Astrocyte of the cerebellum (primary cell): ENCODE data around the gene DHRS9.
A peak's percentile ranks its signal among the peaks of the same experiment; 100 is the strongest.

Experiments used
- DNase-seq: peaks from one replicate; pipeline ENCODE4 v3.0.0-alpha.2; 2011; ENCODE audit warnings: low read depth
- H3K4me3 ChIP-seq: 2 replicates; pipeline ENCODE4 v1.5.1; 2011; ENCODE audit warnings: mild to moderate bottlenecking, low read depth, low read length, moderate library complexity
- in situ Hi-C: cut with HindIII; loops from 2 replicates; pipeline ENCODE4 v1.10.0; 2017; ENCODE audit warnings: low sequenced_read_pairs
- TF ChIP-seq, protein P1 (sequence below): IDR thresholded peaks from 2 replicates; pipeline ENCODE4 v1.5.1; 2012; ENCODE audit warnings: low read length, low read depth, moderate library complexity, mild to moderate bottlenecking; ENCODE audit errors: missing control alignments

Gene DHRS9

DNA sequence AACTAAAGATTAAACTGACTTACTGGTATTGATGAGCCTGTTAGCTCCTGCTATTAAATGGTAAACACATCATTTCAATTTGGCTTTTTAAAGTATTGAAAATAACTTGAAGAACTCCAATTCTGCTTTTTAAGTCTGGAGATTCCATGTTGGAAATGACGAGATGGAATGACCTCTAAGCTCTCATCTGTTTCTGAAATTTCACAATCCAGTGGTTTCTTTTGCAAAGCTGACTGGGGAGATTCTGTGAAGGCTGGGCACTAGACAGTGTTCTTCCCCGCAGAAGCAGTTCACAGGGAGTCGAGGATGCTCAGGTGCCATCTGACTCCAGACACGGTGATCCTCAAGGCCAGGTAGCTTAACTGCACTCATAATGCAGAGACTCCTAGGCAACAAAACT lies 44.7 kb downstream of the DHRS9 start:
- DNase-seq: no peak
- in situ Hi-C loops: no loop called here
- TF ChIP-seq, protein P1, sequence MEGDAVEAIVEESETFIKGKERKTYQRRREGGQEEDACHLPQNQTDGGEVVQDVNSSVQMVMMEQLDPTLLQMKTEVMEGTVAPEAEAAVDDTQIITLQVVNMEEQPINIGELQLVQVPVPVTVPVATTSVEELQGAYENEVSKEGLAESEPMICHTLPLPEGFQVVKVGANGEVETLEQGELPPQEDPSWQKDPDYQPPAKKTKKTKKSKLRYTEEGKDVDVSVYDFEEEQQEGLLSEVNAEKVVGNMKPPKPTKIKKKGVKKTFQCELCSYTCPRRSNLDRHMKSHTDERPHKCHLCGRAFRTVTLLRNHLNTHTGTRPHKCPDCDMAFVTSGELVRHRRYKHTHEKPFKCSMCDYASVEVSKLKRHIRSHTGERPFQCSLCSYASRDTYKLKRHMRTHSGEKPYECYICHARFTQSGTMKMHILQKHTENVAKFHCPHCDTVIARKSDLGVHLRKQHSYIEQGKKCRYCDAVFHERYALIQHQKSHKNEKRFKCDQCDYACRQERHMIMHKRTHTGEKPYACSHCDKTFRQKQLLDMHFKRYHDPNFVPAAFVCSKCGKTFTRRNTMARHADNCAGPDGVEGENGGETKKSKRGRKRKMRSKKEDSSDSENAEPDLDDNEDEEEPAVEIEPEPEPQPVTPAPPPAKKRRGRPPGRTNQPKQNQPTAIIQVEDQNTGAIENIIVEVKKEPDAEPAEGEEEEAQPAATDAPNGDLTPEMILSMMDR: no peak
- H3K4me3 ChIP-seq: no peak overlapping the region

- DNase-seq: no peak
- TF ChIP-seq, protein P1: no peak
- H3K4me3 ChIP-seq: no peak overlapping the region
- in situ Hi-C loops: no loop called here
Observed at GRCh38 chr2:169116327-169116726, 47.0 kb downstream of the DHRS9 start.

GRCh38 chr2:169116993-169117392 lies 47.6 kb downstream of the DHRS9 start:
- no peak for DNase-seq
- TF ChIP-seq, protein P1: no peak
- in situ Hi-C loops: no loop called here
- H3K4me3 ChIP-seq: no peak overlapping the region

DNA sequence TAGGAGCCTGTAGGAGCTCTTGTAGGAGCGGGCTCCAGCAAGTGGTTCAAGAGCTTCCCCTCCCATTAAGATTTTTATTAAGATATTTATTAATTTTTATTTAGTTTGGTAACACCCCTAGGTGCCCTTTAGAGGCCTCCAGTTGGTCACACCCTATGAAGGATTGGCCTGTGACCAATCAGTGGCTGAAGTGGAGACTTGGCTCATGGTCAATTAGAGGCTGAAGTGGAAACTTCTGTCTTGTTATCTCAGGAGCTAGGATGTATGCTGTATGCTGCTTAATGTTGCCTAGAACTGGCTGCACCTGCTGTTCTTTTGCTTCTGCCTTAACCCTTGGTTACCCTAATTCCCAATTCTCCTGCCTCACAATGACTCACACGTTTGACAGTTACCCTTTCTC lies 48.7 kb downstream of the DHRS9 start:
- in situ Hi-C loops: no loop called here
- TF ChIP-seq, protein P1: no peak
- no peak for DNase-seq

GRCh38 chr2:169119123-169119760 lies 49.9 kb downstream of the DHRS9 start:
- peak; percentile 81 for DNase-seq
- H3K4me3 ChIP-seq: no peak overlapping the region
- TF ChIP-seq, protein P1: no peak
- in situ Hi-C loops: no loop called here

More for the DNA sequence above, 48.7 kb downstream of the DHRS9 start:
- no peak overlapping the region for H3K4me3 ChIP-seq

DNA sequence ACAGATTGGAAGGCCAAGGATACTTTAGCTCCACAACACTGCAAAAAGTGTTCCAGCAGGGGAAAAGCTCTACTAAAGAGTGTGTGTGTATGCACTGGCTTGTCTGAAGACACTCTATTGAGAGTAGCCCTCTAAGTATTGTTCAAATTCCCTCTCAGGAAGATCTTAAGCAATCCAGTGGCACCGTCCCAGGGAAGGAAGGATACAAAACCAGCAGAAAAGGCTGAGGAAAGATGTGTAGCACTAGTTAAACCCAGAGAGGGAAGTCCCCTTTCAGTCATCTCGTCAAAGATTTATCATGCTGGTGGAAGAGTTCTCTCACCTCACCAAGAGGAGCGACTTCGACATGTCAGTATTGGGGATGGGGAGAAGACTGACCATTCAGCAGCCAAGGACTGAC lies 50.5 kb downstream of the DHRS9 start:
- no peak overlapping the region for H3K4me3 ChIP-seq
- TF ChIP-seq, protein P1: no peak
- in situ Hi-C loops: no loop called here
- peak; percentile 49 for DNase-seq
